ENCODE data around the gene IFNAR1. TPM values are rescaled to one million over a fixed set of nuclear protein-coding genes. Genes with fewer than 3 reads are reported as not detected.

Gene IFNAR1
- total and polyA plus RNA-seq, 2 of the 4 experiments (the other 2 are of a cell fraction) = 7.8 to 9.9 TPM

DNA sequence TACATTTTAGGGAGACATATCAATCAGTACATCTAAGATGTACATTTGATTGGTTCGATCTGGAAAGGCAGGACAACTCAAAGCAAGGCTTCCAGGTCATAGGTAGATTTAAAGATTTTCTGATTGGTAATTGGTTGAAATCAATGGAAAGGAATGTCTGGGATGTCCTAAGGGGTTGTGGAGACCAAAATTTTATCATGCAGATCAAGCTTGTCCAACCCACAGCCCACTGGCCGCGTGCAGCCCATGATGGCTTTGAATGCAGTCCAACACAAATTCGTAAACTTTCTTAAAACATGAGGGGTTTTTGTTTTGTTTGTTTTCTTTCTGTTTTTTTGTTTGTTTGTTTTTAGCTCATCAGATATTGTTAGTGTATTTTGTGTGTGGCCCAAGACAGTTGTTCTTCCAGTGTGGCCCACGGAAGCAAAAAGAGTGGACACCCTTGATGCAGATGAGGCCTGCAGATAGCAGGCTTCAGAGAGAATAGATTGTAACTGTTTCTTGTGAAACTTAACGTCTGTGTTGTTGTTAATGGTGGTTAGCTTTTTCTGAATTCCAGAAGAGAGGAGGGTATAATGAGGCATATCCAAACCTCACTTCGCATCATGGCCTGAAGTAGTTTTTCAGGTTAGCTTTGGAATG, 3.1 kb downstream of the IFNAR1 start (continued):
- TF ChIP-seq ELK1 (IDR thresholded peaks at IDR 0.05; ENCODE audit: borderline replicate concordance, low read depth, low read length) = no peak
- TF ChIP-seq RCOR1 (IDR thresholded peaks at IDR 0.05; ENCODE audit: insufficient replicate concordance, low read length) = no peak
- TF ChIP-seq MXI1 (IDR thresholded peaks at IDR 0.05; ENCODE audit: borderline replicate concordance, low read depth, low read length) = no peak

- intact Hi-C loops (cut with micrococcal nuclease) = no loop called here
- peaks cover 8% of the 10 kb centered on the region for H3K9me1 ChIP-seq (ENCODE audit: insufficient read depth, low read length)
- BruUV-seq (replicated peaks) = no TSS peak
- dilution Hi-C loops (cut with HindIII; ENCODE audit: low sequenced_read_pairs, unreplicated experiment) = no loop called here
- H3K4ac ChIP-seq (ENCODE audit: low read depth, low read length) = no peak overlapping the region
- no peak overlapping the region for H4K91ac ChIP-seq (ENCODE audit: insufficient read depth, low read depth, low read length)
- no peak overlapping the region for H3K56ac ChIP-seq (ENCODE audit: extremely low read depth, insufficient read depth, low read length)
- ChIA-PET CTCF (no interaction called here), POLR2A (ENCODE audit: unreplicated experiment) (no interaction called here)
- no peaks in the 10 kb centered on the region for H3K4me1 ChIP-seq (ENCODE audit: control insufficient read depth, insufficient read depth, low read length)
- no peak overlapping the region for H2AK9ac ChIP-seq (replicated peaks; ENCODE audit: low read depth, low read length, poor library complexity)
- H4K20me1 ChIP-seq (ENCODE audit: insufficient read depth, low read length) = peaks cover 19% of the 10 kb centered on the region
- H3K4me3 ChIP-seq (ENCODE audit: insufficient read depth, low read depth, low read length) = no peak overlapping the region
- no peak overlapping the region for H4K5ac ChIP-seq (ENCODE audit: low read depth, low read length)
- no CpG with 5 or more reads among the region's 3 CpGs for WGBS, 2 experiments (ENCODE audit: extremely low coverage in 2 of 2, insufficient read length in 1 of 2)
- no peak overlapping the region for H3K27ac ChIP-seq (ENCODE audit: insufficient read depth, low read length)
- H4K8ac ChIP-seq (ENCODE audit: low read depth in 2 of 2, low read length in 2 of 2) = no peak overlapping the region
- no peak overlapping the region for H2BK15ac ChIP-seq (ENCODE audit: low read depth, low read length)
- H3K27me3 ChIP-seq (ENCODE audit: control insufficient read depth, insufficient read depth, low read length) = no peaks in the 10 kb centered on the region
- H3K36me3 ChIP-seq (ENCODE audit: control insufficient read depth, insufficient read depth, low read length) = peaks cover 9% of the 10 kb centered on the region
- 0 out of 2 replicates have a peak, but pooled peaks cover 2% of the 10 kb centered on the region for H3K9me3 ChIP-seq (ENCODE audit: control insufficient read depth, insufficient read depth, low read length)
- H2AK5ac ChIP-seq (ENCODE audit: low read depth, low read length) = no peak overlapping the region
- in situ Hi-C loops (cut with MboI; ENCODE audit: low sequenced_read_pairs) = no loop called here
- no peak overlapping the region for H2BK20ac ChIP-seq (ENCODE audit: low read depth, low read length)
- no peak overlapping the region for H3K9ac ChIP-seq (ENCODE audit: low read depth, low read length)
- no peak for DNase-seq
- H2AFZ ChIP-seq (replicated peaks; ENCODE audit: low read length, poor library complexity) = no peak overlapping the region
- no peak overlapping the region for H2BK120ac ChIP-seq (ENCODE audit: low read depth, low read length)
- no peak overlapping the region for H3K18ac ChIP-seq (ENCODE audit: low read depth, low read length)
- ATAC-seq (ENCODE audit: low read depth) = no peak
- H2BK5ac ChIP-seq (ENCODE audit: low read depth, low read length, poor library complexity, severe bottlenecking) = no peak overlapping the region
- no peak overlapping the region for H3K23ac ChIP-seq (ENCODE audit: low read depth, low read length)
- H3K79me1 ChIP-seq (ENCODE audit: low read depth in 1 of 2, low read length in 2 of 2) = peaks cover 41 to 64% of the 10 kb centered on the region in 2 experiments
- H3K4me2 ChIP-seq (ENCODE audit: low read depth, low read length) = no peak overlapping the region
- no peak overlapping the region for H3K14ac ChIP-seq (replicated peaks; ENCODE audit: low read depth, low read length)
- TF ChIP-seq NFE2L2 (IDR thresholded peaks at IDR 0.05; ENCODE audit: low read depth, low read length) (no peak), CHD1 (IDR thresholded peaks at IDR 0.05; ENCODE audit: low read depth, low read length) (no peak), CTCF (conservative IDR thresholded peaks at IDR 0.05; ENCODE audit: low read depth, low read length) (no peak), RCOR1 (IDR thresholded peaks at IDR 0.05; ENCODE audit: insufficient replicate concordance, low read length) (no peak), ELK1 (IDR thresholded peaks at IDR 0.05; ENCODE audit: borderline replicate concordance, low read depth, low read length) (no peak), CEBPB (IDR thresholded peaks at IDR 0.05; ENCODE audit: low read depth, low read length) (no peak), MAZ (IDR thresholded peaks at IDR 0.05; ENCODE audit: borderline replicate concordance, low read depth, low read length) (no peak), SMC3 (IDR thresholded peaks at IDR 0.05; ENCODE audit: low read depth, low read length) (no peak), POLR2A (IDR thresholded peaks at IDR 0.05; ENCODE audit: low read depth, low read length) (no peak), BHLHE40 (IDR thresholded peaks at IDR 0.05; ENCODE audit: low read depth, low read length) (no peak), RAD21 (IDR thresholded peaks at IDR 0.05; ENCODE audit: low read length) (no peak), MXI1 (IDR thresholded peaks at IDR 0.05; ENCODE audit: borderline replicate concordance, low read depth, low read length) (no peak)
These were observed 6.0 kb downstream of the IFNAR1 start for GRCh38 chr21:33330726-33331125.

Data from IMR-90 (cell line).